Neural crest cell (in vitro differentiated cells): ENCODE measurements around the gene GMPPB. TPM values are rescaled to one million over a fixed set of nuclear protein-coding genes. Genes with fewer than 3 reads are reported as not detected.

ENCODE experiments used
- DNase-seq: peaks from one replicate; pipeline ENCODE4 v3.0.0; 2021; ENCODE audit warnings: low read depth, mixed read lengths, low spot score
- H3K27ac Mint-ChIP-seq: one replicate; pipeline ENCODE4 v1.8.0; 2021; ENCODE audit warnings: mild to moderate bottlenecking, mixed read lengths; ENCODE audit not compliant: unreplicated experiment
- H3K27me3 Mint-ChIP-seq: 2 replicates; pipeline ENCODE4 v1.8.0; 2021; ENCODE audit warnings: low read depth, mild to moderate bottlenecking, mixed read lengths
- H3K36me3 Mint-ChIP-seq: 2 replicates; pipeline ENCODE4 v1.8.0; 2021; ENCODE audit warnings: low read depth, mild to moderate bottlenecking, mixed read lengths
- H3K4me1 Mint-ChIP-seq: 2 replicates; pipeline ENCODE4 v1.8.0; 2021; ENCODE audit warnings: mixed read lengths
- H3K4me3 Mint-ChIP-seq: one replicate; pipeline ENCODE4 v1.8.0; 2021; ENCODE audit warnings: mild to moderate bottlenecking, mixed read lengths
- H3K9me3 Mint-ChIP-seq: 2 replicates; pipeline ENCODE4 v1.8.0; 2021; ENCODE audit warnings: mixed read lengths
- CTCF ChIP-seq: fragments of 200-600 bp; sonication (generic); conservative IDR thresholded peaks from 2 replicates; pipeline ENCODE4 v1.5.0; 2021; ENCODE audit warnings: antibody characterized with exemption, mild to moderate bottlenecking
- total RNA-seq: library from RNA; stranded (reverse); gene quantifications from 2 replicates; pipeline ENCODE4 v1.2.1, GENCODE V29; 2021

The GMPPB gene
- total RNA-seq, 1 donor from 2014 or later: 46.1 TPM

GRCh38 chr3:49738067-49738713 lies 14.4 kb upstream of the GMPPB start:
- no peak for TF ChIP-seq CTCF
- Mint-ChIP-seq H3K9me3 (no peaks in the 10 kb centered on the region), H3K27me3 (no peaks in the 10 kb centered on the region), H3K4me1 (no peaks in the 10 kb centered on the region), H3K4me3 (no peak overlapping the region), H3K36me3 (peaks cover 25% of the 10 kb centered on the region), H3K27ac (no peak overlapping the region)
- no peak for DNase-seq

GRCh38 chr3:49734752-49735151 lies 11.0 kb upstream of the GMPPB start:
- TF ChIP-seq CTCF: no peak
- no peaks in the 10 kb centered on the region for H3K27me3 Mint-ChIP-seq
- H3K36me3 Mint-ChIP-seq: peaks cover 28% of the 10 kb centered on the region
- H3K4me1 Mint-ChIP-seq: no peaks in the 10 kb centered on the region
- no peaks in the 10 kb centered on the region for H3K9me3 Mint-ChIP-seq
- no peak overlapping the region for H3K27ac Mint-ChIP-seq
- no peak for DNase-seq
- no peak overlapping the region for H3K4me3 Mint-ChIP-seq

- DNase-seq: no peak
- Mint-ChIP-seq H3K4me3 (no peak overlapping the region), H3K27ac (no peak overlapping the region), H3K4me1 (no peaks in the 10 kb centered on the region), H3K27me3 (no peaks in the 10 kb centered on the region), H3K36me3 (peaks cover 27% of the 10 kb centered on the region), H3K9me3 (no peaks in the 10 kb centered on the region)
- no peak for TF ChIP-seq CTCF
Measured at GRCh38 chr3:49733551-49733950, 9.8 kb upstream of the GMPPB start.

- Mint-ChIP-seq H3K27ac (no peak overlapping the region), H3K9me3 (no peaks in the 10 kb centered on the region), H3K4me3 (no peak overlapping the region), H3K36me3 (peaks cover 19% of the 10 kb centered on the region), H3K4me1 (no peaks in the 10 kb centered on the region), H3K27me3 (no peaks in the 10 kb centered on the region)
- DNase-seq: no peak
- TF ChIP-seq CTCF: no peak
Measured at GRCh38 chr3:49732597-49732996, 8.8 kb upstream of the GMPPB start.

GRCh38 chr3:49729966-49730609 lies 6.3 kb upstream of the GMPPB start:
- no peak overlapping the region for H3K27ac Mint-ChIP-seq
- no peaks in the 10 kb centered on the region for H3K4me1 Mint-ChIP-seq
- H3K9me3 Mint-ChIP-seq: no peaks in the 10 kb centered on the region
- H3K4me3 Mint-ChIP-seq: no peak overlapping the region
- H3K27me3 Mint-ChIP-seq: no peaks in the 10 kb centered on the region
- no peak for TF ChIP-seq CTCF
- no peak for DNase-seq
- H3K36me3 Mint-ChIP-seq: peaks cover 9% of the 10 kb centered on the region
